Measurements from ENCODE around the gene ALDOA. TPM values are rescaled to one million over a fixed set of nuclear protein-coding genes. Genes with fewer than 3 reads are reported as not detected.
A peak's percentile ranks its signal among the peaks of the same experiment; 100 is the strongest.

The ALDOA gene
- total and polyA plus RNA-seq, 2 donors, result 126 to 1,530 TPM

DNA sequence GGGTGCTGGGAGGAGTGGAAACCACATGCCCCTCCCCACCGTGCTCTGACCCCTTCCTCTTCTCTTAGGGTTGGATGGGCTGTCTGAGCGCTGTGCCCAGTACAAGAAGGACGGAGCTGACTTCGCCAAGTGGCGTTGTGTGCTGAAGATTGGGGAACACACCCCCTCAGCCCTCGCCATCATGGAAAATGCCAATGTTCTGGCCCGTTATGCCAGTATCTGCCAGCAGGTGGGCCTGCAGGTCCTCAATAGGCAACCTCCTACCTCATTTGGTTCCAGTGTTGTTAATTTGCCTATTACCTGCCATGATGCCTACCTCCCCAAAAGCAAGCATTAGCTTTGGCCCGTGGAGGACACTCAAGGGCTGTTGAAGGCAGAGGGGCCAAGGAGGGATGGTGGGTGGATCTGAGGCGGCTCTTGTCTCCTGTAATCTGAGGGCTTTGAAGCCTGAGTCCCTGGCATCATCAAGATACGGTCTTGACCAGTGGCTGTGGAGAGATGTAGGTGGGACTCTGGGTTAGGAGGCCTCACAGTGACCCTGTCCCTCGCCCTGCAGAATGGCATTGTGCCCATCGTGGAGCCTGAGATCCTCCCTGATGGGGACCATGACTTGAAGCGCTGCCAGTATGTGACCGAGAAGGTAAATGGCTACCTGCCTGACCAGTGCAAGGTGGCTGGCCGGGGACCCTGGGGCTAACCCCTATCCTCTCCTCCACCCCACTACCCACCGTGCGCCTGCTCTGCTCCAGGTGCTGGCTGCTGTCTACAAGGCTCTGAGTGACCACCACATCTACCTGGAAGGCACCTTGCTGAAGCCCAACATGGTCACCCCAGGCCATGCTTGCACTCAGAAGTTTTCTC is 3.4 kb downstream of the ALDOA start:
- DNase-seq (ENCODE audit: extremely low spot score), result no peak
- H3K4me3 ChIP-seq (ENCODE audit: low read depth, low read length), result no peak overlapping the region

DNA sequence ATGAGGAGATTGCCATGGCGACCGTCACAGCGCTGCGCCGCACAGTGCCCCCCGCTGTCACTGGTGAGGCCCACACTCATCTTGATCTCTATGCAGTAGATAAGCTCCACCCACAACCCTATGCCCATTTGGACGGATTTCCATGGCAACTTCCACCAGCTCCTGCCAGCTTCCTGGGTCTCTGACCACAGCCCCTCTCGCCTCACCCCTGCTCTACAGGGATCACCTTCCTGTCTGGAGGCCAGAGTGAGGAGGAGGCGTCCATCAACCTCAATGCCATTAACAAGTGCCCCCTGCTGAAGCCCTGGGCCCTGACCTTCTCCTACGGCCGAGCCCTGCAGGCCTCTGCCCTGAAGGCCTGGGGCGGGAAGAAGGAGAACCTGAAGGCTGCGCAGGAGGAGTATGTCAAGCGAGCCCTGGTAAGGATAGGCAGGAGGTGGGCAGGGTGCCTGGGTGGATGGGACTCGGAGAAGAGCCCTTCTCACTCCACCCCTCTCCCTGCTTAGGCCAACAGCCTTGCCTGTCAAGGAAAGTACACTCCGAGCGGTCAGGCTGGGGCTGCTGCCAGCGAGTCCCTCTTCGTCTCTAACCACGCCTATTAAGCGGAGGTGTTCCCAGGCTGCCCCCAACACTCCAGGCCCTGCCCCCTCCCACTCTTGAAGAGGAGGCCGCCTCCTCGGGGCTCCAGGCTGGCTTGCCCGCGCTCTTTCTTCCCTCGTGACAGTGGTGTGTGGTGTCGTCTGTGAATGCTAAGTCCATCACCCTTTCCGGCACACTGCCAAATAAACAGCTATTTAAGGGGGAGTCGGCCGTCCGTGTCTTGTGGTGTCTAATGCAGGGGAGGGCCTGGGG is 4.3 kb downstream of the ALDOA start:
- peaks cover 10% of the 10 kb centered on the region for H3K36me3 ChIP-seq (ENCODE audit: insufficient read depth)
- H3K4me3 ChIP-seq (ENCODE audit: low read depth, low read length), result no peak overlapping the region
- H3K4me1 ChIP-seq (ENCODE audit: insufficient read depth), result no peaks in the 10 kb centered on the region
- no peak for DNase-seq (ENCODE audit: extremely low spot score)
- 63% methylated on average over 31 of the region's 31 CpGs for WGBS
- H3K27ac ChIP-seq (ENCODE audit: low read depth), result no peak overlapping the region

More for the DNA sequence above, 3.4 kb downstream of the ALDOA start:
- Histone ChIP-seq H3K36me3 (ENCODE audit: insufficient read depth) (peaks cover 10% of the 10 kb centered on the region), H3K4me1 (ENCODE audit: insufficient read depth) (no peaks in the 10 kb centered on the region), H3K27ac (ENCODE audit: low read depth) (no peak overlapping the region)
- WGBS, result 78% methylated on average over 17 of the region's 17 CpGs

DNA sequence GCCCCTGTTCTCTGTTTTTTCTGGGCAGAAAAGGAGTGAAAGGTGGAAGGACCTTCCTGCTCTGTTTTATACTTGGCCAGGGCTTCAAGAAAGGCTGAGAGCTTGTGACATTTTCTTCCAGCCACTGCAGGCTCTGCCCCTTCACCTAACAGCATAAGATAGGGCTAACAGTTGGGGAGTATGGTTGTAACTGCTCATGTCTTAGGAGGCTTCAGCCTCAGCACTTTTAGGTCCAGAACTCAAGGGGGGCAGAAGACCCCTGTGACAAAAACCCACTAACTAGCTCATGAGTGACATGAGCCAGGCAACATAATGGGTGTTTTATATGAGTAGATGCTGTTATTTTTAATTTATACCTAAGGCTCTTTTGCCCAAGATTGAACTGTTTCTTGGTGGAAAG is 4.9 kb downstream of the ALDOA start:
- H3K27ac ChIP-seq (ENCODE audit: low read depth), result no peak overlapping the region
- H3K4me1 ChIP-seq (ENCODE audit: insufficient read depth), result no peaks in the 10 kb centered on the region
- no peak for DNase-seq (ENCODE audit: extremely low spot score)
- peaks cover 10% of the 10 kb centered on the region for H3K36me3 ChIP-seq (ENCODE audit: insufficient read depth)
- no peak overlapping the region for H3K4me3 ChIP-seq (ENCODE audit: low read depth, low read length)

DNA sequence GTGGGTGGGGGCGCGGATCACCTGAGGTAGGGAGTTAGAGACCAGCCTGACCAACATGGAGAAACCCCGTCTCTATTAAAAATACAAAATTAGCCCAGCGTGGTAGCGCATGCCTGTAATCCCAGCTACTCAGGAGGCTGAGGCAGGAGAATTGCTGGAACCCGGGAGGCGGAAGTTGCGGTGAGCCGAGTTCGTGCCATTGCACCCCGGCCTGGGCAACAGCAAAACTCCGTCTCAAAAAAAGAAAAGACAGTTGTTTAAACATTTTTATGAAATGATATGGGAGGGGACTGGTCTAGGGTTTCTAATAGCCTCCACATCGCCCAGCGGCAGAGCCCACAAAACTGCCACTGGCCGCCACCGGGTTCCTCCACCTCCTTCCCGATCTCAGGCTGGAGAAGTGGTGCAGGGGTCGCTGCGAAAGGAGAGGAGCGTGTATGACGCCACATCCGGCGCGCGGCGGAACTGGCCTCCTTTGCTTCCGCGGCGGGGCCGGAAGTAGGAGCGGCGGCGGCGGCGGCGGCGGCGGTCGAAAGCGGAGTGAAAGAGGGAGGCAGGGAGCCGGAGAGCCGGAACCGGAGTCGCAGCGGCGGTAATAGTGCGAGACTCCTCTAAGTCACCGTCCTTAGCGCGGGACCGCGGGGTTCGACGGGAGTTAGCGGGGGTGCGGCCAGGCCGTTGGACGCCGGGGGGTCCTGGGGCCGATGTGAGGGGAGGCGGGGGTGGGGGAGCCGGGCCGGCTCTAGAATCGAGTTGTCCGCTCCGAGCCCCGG is 10.1 kb downstream of the ALDOA start, which contains the start of gene PPP4C:
Gene PPP4C (plus strand): TSS at position 492 of the 773 bp plus-strand sequence. CDS start 384 bp downstream, outside the sequence.
- Histone ChIP-seq H3K4me3 (ENCODE audit: low read depth, low read length) (peak within 1 kb of the TSS; percentile 96), H3K4me1 (ENCODE audit: insufficient read depth) (no peaks in the 10 kb centered on the region), H3K36me3 (ENCODE audit: insufficient read depth) (peaks cover 2% of the 10 kb centered on the region), H3K27ac (ENCODE audit: low read depth) (peak within 1 kb of the TSS; percentile 78)
- 2% methylated on average over 67 of the region's 67 CpGs for WGBS
- peak; percentile 82 for DNase-seq (ENCODE audit: extremely low spot score)

DNA sequence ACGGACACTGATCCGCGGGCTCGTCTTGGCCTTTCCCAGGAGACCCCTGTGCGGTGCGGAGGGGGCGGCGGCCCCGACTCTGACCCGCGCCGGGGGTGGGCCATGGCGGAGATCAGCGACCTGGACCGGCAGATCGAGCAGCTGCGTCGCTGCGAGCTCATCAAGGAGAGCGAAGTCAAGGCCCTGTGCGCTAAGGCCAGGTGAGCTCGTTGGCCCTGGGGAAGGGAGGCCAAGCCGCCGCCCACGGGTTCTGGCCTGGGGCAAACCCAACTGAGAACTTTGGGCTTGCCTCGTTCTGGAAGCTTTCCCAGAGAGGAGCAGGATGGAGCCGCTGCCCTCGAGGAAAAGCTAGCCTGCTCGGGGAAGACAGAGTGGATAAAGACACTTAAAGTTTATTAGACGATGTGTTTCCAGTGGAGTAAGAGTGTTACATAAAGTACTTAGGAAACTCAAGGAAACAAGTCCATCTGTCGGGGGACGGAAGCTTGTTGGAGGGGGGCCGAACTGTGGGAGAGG is 10.8 kb downstream of the ALDOA start:
- WGBS, result 2% methylated on average over 33 of the region's 33 CpGs
- H3K27ac ChIP-seq (ENCODE audit: low read depth), result peak overlapping the region; percentile 78
- H3K36me3 ChIP-seq (ENCODE audit: insufficient read depth), result peaks cover 2% of the 10 kb centered on the region
- peak overlapping the region; percentile 96 for H3K4me3 ChIP-seq (ENCODE audit: low read depth, low read length)
- H3K4me1 ChIP-seq (ENCODE audit: insufficient read depth), result no peaks in the 10 kb centered on the region
- no peak for DNase-seq (ENCODE audit: extremely low spot score)

DNA sequence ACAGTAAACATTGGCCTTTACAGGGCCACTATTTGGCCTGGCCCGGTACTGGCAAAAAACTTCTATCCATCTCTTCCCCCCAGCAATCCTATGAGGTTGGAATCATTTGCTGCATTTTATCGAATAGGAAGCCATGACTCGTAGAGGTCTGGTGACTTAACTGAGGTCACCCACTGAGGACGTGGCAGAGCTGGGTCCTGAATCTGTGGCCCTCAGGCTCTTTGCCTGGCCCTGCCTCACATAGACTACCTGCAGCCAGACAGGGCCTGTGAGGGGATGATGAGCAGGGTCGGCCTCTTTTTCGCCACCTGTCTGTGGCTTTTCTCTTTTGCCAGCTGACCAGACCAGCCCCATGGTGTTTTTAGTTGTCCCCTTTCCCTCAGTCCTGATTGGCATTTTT is 12.1 kb downstream of the ALDOA start:
- DNase-seq (ENCODE audit: extremely low spot score), result no peak
- WGBS, result 76% methylated on average over 6 of the region's 6 CpGs
- Histone ChIP-seq H3K4me1 (ENCODE audit: insufficient read depth) (no peaks in the 10 kb centered on the region), H3K4me3 (ENCODE audit: low read depth, low read length) (no peak overlapping the region), H3K27ac (ENCODE audit: low read depth) (no peak overlapping the region), H3K36me3 (ENCODE audit: insufficient read depth) (peaks cover 2% of the 10 kb centered on the region)

DNA sequence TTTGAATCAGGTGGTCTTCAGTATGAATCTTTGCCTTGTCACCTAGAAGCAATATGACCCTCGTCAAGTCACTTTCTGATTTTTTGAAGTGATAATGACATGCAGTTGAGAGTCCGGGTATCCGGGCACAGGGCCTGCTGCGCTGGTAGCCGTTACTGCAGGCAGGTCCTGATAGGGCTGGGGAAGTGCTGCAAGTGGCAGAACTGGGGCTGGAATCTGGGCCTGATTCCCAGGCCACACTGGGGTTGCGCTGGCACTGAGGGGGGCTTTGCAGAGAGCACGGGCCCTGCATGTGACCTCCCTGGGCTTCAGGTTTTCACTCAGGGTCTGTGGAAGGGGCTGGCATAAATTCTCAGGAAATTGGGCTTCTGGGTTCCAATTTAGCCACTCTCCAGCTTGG is 13.2 kb downstream of the ALDOA start:
- WGBS, result 93% methylated on average over 7 of the region's 7 CpGs
- H3K4me3 ChIP-seq (ENCODE audit: low read depth, low read length), result no peak overlapping the region
- peaks cover 2% of the 10 kb centered on the region for H3K36me3 ChIP-seq (ENCODE audit: insufficient read depth)
- no peaks in the 10 kb centered on the region for H3K4me1 ChIP-seq (ENCODE audit: insufficient read depth)
- DNase-seq (ENCODE audit: extremely low spot score), result no peak
- H3K27ac ChIP-seq (ENCODE audit: low read depth), result no peak overlapping the region

DNA sequence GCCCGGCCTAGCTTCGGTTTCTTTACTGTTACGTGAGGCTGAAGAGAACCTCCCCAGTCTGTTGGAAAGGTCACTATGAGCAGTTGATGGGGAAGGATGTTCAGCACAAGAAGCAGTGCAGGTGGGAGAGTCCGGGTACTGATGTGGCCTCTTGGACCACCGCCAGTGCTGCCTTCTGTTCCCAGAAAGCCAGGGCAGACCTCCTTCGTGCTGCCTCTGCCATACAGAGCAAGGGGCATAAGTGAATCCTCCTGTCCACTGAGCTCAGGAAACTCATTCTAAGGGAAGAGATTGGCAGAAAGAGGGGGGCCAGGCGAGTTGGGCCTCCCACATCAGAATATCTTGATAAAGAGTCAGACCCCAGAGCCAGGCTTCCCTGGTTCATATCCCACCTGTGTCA is 13.9 kb downstream of the ALDOA start:
- DNase-seq (ENCODE audit: extremely low spot score), result no peak
- H3K4me1 ChIP-seq (ENCODE audit: insufficient read depth), result no peaks in the 10 kb centered on the region
- peaks cover 2% of the 10 kb centered on the region for H3K36me3 ChIP-seq (ENCODE audit: insufficient read depth)
- WGBS, result 87% methylated on average over 7 of the region's 7 CpGs
- no peak overlapping the region for H3K27ac ChIP-seq (ENCODE audit: low read depth)
- H3K4me3 ChIP-seq (ENCODE audit: low read depth, low read length), result no peak overlapping the region

DNA sequence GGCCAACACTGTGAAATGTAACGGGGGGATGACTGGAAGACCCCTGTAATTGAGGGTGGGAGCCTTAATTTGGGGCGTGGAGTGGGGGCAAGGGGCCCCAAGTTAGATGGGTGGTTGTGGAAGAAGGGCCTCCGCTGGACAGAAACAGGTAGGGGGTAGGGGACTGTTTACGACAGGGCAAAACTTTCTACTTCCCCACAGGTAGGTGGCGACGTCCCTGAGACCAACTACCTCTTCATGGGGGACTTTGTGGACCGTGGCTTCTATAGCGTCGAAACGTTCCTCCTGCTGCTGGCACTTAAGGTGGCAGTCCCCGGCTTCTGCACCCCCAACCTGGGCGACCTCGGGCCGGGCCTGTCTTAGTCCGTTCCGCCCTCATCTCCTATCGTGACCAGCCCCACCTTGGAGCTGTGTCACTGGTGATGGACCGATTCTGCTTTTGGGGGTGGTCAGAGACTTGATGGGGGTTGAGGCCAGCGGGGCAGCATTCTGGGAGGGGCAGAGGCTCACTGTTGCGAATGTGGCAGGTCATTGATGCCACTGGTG is 17.1 kb downstream of the ALDOA start:
- Histone ChIP-seq H3K36me3 (ENCODE audit: insufficient read depth) (peaks cover 2% of the 10 kb centered on the region), H3K4me1 (ENCODE audit: insufficient read depth) (no peaks in the 10 kb centered on the region), H3K4me3 (ENCODE audit: low read depth, low read length) (no peak overlapping the region), H3K27ac (ENCODE audit: low read depth) (no peak overlapping the region)
- 85% methylated on average over 20 of the region's 20 CpGs for WGBS
- no peak for DNase-seq (ENCODE audit: extremely low spot score)

DNA sequence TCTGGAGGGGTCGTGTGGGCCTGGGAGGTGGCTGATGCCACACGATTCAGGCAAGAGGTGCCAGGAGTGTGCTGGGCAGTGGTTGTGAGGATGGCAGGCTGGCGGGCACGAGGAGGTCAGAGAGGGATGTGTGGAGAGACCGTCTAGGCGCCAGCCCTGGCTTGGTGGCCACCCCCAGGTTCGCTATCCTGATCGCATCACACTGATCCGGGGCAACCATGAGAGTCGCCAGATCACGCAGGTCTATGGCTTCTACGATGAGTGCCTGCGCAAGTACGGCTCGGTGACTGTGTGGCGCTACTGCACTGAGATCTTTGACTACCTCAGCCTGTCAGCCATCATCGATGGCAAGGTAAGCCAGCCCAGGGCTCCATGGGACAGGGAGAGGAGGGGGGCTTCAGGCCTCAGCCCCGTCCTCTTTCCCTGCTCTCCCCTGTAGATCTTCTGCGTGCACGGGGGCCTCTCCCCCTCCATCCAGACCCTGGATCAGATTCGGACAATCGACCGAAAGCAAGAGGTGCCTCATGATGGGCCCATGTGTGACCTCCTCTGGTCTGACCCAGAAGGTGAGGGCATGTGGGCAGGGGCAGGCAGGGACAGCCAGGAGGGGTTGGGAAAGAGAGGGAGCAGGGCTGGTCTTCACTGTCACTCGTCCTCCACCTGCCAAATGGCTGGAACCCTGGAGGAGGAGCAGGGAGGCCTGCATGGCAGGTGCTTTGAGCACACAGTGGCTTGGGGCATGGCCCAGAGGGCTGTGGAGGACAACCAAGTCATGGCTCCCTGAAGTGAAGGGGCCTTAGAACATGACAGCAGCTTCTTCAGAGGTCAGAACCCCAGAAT is 17.9 kb downstream of the ALDOA start:
- DNase-seq (ENCODE audit: extremely low spot score), result no peak
- Histone ChIP-seq H3K36me3 (ENCODE audit: insufficient read depth) (peaks cover 2% of the 10 kb centered on the region), H3K4me3 (ENCODE audit: low read depth, low read length) (no peak overlapping the region), H3K27ac (ENCODE audit: low read depth) (no peak overlapping the region), H3K4me1 (ENCODE audit: insufficient read depth) (no peaks in the 10 kb centered on the region)
- WGBS, result 91% methylated on average over 24 of the region's 24 CpGs

DNA sequence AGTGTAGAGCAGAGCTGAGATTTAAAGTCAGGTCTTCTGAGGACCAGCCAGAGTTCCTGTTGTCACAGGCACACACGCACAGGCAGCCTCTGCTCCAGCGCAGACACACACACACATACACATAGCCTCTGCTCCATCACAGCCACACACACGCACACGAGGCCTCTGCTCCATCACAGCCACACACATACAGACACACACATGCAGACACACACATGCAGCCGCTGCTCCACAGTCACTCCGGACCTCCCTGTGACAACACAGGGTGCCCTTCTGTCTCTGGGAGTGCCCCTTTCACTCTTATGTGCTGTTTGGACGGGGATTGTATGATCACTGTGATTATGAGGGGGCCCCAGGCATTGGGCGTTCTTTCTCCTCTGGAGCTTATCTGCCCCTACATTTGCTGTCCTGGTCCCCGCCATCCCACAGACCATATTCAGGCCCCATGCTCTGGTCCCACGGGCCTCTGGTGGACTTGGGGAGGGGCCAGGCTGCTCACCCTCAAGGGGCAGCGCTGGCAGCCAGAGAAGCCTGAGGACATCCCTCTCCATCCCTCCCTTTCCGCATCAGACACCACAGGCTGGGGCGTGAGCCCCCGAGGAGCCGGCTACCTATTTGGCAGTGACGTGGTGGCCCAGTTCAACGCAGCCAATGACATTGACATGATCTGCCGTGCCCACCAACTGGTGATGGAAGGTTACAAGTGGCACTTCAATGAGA is 18.7 kb downstream of the ALDOA start:
- WGBS, result 85% methylated on average over 18 of the region's 18 CpGs
- no peak for DNase-seq (ENCODE audit: extremely low spot score)

DNA sequence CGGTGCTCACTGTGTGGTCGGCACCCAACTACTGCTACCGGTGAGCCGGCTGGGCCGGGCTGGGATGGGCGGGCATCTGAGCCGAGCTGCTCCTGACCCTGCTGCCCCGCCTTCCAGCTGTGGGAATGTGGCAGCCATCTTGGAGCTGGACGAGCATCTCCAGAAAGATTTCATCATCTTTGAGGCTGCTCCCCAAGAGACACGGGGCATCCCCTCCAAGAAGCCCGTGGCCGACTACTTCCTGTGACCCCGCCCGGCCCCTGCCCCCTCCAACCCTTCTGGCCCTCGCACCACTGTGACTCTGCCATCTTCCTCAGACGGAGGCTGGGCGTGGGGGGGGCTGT is 19.2 kb downstream of the ALDOA start:
- Histone ChIP-seq H3K4me3 (ENCODE audit: low read depth, low read length) (no peak overlapping the region), H3K4me1 (ENCODE audit: insufficient read depth) (no peaks in the 10 kb centered on the region), H3K27ac (ENCODE audit: low read depth) (no peak overlapping the region), H3K36me3 (ENCODE audit: insufficient read depth) (no peaks in the 10 kb centered on the region)
- WGBS, result 56% methylated on average over 17 of the region's 17 CpGs
- no peak for DNase-seq (ENCODE audit: extremely low spot score)

More for the DNA sequence above, 18.7 kb downstream of the ALDOA start:
- Histone ChIP-seq H3K4me3 (ENCODE audit: low read depth, low read length) (no peak overlapping the region), H3K36me3 (ENCODE audit: insufficient read depth) (no peaks in the 10 kb centered on the region), H3K27ac (ENCODE audit: low read depth) (no peak overlapping the region), H3K4me1 (ENCODE audit: insufficient read depth) (no peaks in the 10 kb centered on the region)

Measured in urinary bladder (tissue), 4 donors.